Endodermal cell (in vitro differentiated cells): ENCODE measurements around the gene PFDN1. TPM values are rescaled to one million over a fixed set of nuclear protein-coding genes. Genes with fewer than 3 reads are reported as not detected.

Source experiments
- DNase-seq: peaks from one replicate; pipeline ENCODE4 v3.0.0-alpha.2; 2017
- H3K27ac ChIP-seq: 2 replicates; pipeline ENCODE4 v1.5.1; 2013; ENCODE audit warnings: mild to moderate bottlenecking, low read depth, low read length, moderate library complexity
- H3K27me3 ChIP-seq: 2 replicates; pipeline ENCODE4 v1.6.1; 2013; ENCODE audit warnings: mild to moderate bottlenecking, low read length, moderate library complexity; ENCODE audit not compliant: insufficient read depth, control insufficient read depth, poor library complexity, severe bottlenecking
- H3K36me3 ChIP-seq: 2 replicates; pipeline ENCODE4 v1.7.0; 2013; ENCODE audit warnings: mild to moderate bottlenecking, low read length, moderate library complexity; ENCODE audit not compliant: control insufficient read depth, insufficient read depth
- H3K4me1 ChIP-seq: one replicate; pipeline ENCODE4 v1.7.0; 2013; ENCODE audit warnings: low read length; ENCODE audit not compliant: control insufficient read depth, insufficient read depth
- H3K4me3 ChIP-seq: 2 replicates; pipeline ENCODE4 v1.5.1; 2013; ENCODE audit warnings: mild to moderate bottlenecking, low read length, moderate library complexity
- H3K9ac ChIP-seq: 2 replicates; pipeline ENCODE4 v1.6.1; 2013; ENCODE audit warnings: mild to moderate bottlenecking, low read length, moderate library complexity; ENCODE audit not compliant: poor library complexity, severe bottlenecking; ENCODE audit errors: extremely low read depth
- H3K9me3 ChIP-seq: 2 replicates; pipeline ENCODE4 v1.6.1; 2013; ENCODE audit warnings: mild to moderate bottlenecking, low read length, moderate library complexity; ENCODE audit not compliant: control insufficient read depth
- H3K27ac Mint-ChIP-seq: 2 replicates; pipeline ENCODE4 v1.8.0; 2020; ENCODE audit warnings: mixed read lengths
- H3K27me3 Mint-ChIP-seq: 2 replicates; pipeline ENCODE4 v1.8.0; 2021; ENCODE audit warnings: mild to moderate bottlenecking, mixed read lengths; ENCODE audit not compliant: insufficient read depth
- H3K36me3 Mint-ChIP-seq: 2 replicates; pipeline ENCODE4 v1.8.0; 2020; ENCODE audit warnings: low read depth, mixed read lengths
- H3K4me1 Mint-ChIP-seq: 2 replicates; pipeline ENCODE4 v1.8.0; 2020; ENCODE audit warnings: mixed read lengths
- H3K4me3 Mint-ChIP-seq: 2 replicates; pipeline ENCODE4 v1.8.0; 2020; ENCODE audit warnings: mild to moderate bottlenecking, moderate library complexity, mixed read lengths
- H3K9me3 Mint-ChIP-seq: 2 replicates; pipeline ENCODE4 v1.8.0; 2020; ENCODE audit warnings: mild to moderate bottlenecking, mixed read lengths
- WGBS, 2 experiments: methylation state at CpG; one replicate each; pipeline versions ENCODE4 v1.1.5 to v1.1.7; 2013; ENCODE audit warnings: missing lambda C conversion rate in 2 of 2, mixed read lengths in 1 of 2; ENCODE audit not compliant: insufficient coverage in 1 of 2, insufficient read length in 1 of 2; 5-methylcytosine and 5-hydroxymethylcytosine counted together
- total RNA-seq, 2 donors: library from RNA; stranded (reverse); fragmentation: NEBNext Ultra II Directional in 1 of 2; extraction: Animal tissue kit (Norgen Biotek cat#: 25700) in 1 of 2; gene quantifications; 2 replicates in 1 of 2; 3 replicates in 1 of 2; pipeline ENCODE4 v1.2.1, GENCODE V29; 2021
- TF ChIP-seq, protein P1 (sequence below): fragments of 200-600 bp; sonication (generic); conservative IDR thresholded peaks from 2 replicates; pipeline ENCODE4 v1.5.0; 2021; ENCODE audit warnings: antibody characterized with exemption, mild to moderate bottlenecking

PFDN1 gene
- total RNA-seq, 2 donors from 2014 or later, result 62.9 to 64.4 TPM

DNA sequence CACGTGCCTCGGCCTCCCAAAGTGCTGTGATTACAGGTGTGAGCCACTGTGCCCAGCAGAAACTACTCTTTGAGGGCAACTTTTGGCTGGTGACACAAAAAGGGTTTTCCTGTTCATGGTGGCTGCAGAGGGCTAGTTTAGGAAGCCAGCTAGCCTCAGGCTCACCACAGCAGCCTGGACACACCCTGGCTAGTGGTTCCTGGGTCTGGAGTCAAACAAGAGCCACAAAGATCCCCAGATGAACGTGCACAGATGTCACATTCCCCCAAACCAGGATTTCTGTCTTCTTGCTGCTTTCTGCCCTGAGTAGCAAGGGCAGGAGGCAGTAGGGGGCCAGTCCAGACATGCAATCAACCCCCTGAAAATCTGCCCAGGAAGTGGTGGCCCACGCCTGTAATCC lies 36.7 kb upstream of the PFDN1 start:
- no peak overlapping the region for H3K9ac ChIP-seq
- 94 to 100% methylated on average over 3 to 4 of the region's 4 CpGs for WGBS, 2 experiments
- H3K27ac ChIP-seq, result no peak overlapping the region
- no peaks in the 10 kb centered on the region for H3K27me3 ChIP-seq
- peaks cover 3% of the 10 kb centered on the region for H3K27me3 Mint-ChIP-seq
- no peak overlapping the region for H3K27ac Mint-ChIP-seq
- H3K36me3 ChIP-seq, result peaks cover 3% of the 10 kb centered on the region
- no peaks in the 10 kb centered on the region for H3K9me3 Mint-ChIP-seq
- TF ChIP-seq, protein P1, sequence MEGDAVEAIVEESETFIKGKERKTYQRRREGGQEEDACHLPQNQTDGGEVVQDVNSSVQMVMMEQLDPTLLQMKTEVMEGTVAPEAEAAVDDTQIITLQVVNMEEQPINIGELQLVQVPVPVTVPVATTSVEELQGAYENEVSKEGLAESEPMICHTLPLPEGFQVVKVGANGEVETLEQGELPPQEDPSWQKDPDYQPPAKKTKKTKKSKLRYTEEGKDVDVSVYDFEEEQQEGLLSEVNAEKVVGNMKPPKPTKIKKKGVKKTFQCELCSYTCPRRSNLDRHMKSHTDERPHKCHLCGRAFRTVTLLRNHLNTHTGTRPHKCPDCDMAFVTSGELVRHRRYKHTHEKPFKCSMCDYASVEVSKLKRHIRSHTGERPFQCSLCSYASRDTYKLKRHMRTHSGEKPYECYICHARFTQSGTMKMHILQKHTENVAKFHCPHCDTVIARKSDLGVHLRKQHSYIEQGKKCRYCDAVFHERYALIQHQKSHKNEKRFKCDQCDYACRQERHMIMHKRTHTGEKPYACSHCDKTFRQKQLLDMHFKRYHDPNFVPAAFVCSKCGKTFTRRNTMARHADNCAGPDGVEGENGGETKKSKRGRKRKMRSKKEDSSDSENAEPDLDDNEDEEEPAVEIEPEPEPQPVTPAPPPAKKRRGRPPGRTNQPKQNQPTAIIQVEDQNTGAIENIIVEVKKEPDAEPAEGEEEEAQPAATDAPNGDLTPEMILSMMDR, result no peak
- no peaks in the 10 kb centered on the region for H3K4me1 Mint-ChIP-seq
- no peak overlapping the region for H3K4me3 ChIP-seq
- H3K36me3 Mint-ChIP-seq, result no peaks in the 10 kb centered on the region
- no peak overlapping the region for H3K4me3 Mint-ChIP-seq
- DNase-seq, result no peak
- H3K9me3 ChIP-seq, result no peaks in the 10 kb centered on the region
- no peaks in the 10 kb centered on the region for H3K4me1 ChIP-seq

DNA sequence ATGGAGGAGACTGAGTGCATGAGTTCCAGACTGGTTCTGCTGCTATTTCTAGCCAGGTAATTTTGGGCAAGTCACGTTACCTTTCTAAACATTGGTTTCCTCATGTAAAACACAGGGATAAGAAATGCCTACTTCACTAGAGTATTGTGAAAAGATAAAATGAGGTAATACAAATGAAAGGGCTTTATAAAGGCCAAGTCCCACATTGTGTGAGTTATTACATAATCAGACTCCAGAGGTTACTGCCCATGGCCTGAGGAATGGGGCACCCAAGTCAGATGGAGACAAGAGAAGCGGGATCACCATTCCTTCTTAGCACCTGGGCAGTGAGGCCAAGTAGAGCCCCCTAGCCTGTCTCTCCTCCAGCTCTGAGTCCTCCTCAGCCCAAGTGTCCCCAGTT lies 36.0 kb upstream of the PFDN1 start:
- H3K9ac ChIP-seq, result no peak overlapping the region
- no peaks in the 10 kb centered on the region for H3K27me3 ChIP-seq
- no peaks in the 10 kb centered on the region for H3K9me3 ChIP-seq
- no peaks in the 10 kb centered on the region for H3K4me1 ChIP-seq
- 100% methylated on average over 1 to 2 of the region's 2 CpGs for WGBS, 2 experiments
- H3K4me3 Mint-ChIP-seq, result no peak overlapping the region
- H3K36me3 ChIP-seq, result peaks cover 3% of the 10 kb centered on the region
- H3K9me3 Mint-ChIP-seq, result no peaks in the 10 kb centered on the region
- no peak for DNase-seq
- no peaks in the 10 kb centered on the region for H3K4me1 Mint-ChIP-seq
- no peak overlapping the region for H3K27ac ChIP-seq
- no peak overlapping the region for H3K4me3 ChIP-seq
- TF ChIP-seq, protein P1, result no peak
- no peak overlapping the region for H3K27ac Mint-ChIP-seq
- H3K27me3 Mint-ChIP-seq, result no peaks in the 10 kb centered on the region
- peaks cover 2% of the 10 kb centered on the region for H3K36me3 Mint-ChIP-seq

DNA sequence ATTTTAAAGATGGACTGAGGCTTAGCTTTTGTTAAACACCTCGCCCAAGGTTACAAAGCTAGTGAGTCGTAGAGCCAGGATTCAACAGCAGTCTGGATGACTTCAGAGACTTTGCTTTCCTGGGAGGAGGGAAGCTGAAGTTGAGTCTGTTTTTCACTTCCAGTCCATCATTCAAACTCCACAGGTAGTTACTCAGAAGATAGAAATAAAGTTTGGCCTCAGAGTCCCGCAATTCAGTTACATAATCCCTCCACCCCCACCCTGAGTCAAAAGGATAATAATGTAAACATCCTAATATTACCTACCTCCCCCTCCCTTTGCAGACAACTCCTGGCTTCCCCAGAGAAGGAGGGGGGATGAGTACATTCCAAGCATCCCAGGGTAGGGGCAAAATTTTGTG lies 35.4 kb upstream of the PFDN1 start:
- no peak for DNase-seq
- no peaks in the 10 kb centered on the region for H3K9me3 Mint-ChIP-seq
- Histone ChIP-seq H3K27me3 (no peaks in the 10 kb centered on the region), H3K9me3 (no peaks in the 10 kb centered on the region), H3K4me3 (no peak overlapping the region), H3K4me1 (no peaks in the 10 kb centered on the region), H3K27ac (no peak overlapping the region), H3K36me3 (peaks cover 3% of the 10 kb centered on the region), H3K9ac (no peak overlapping the region)
- 60 to 88% methylated on average over 1 to 3 of the region's 3 CpGs for WGBS, 2 experiments
- no peak overlapping the region for H3K27ac Mint-ChIP-seq
- H3K27me3 Mint-ChIP-seq, result no peaks in the 10 kb centered on the region
- peaks cover 5% of the 10 kb centered on the region for H3K36me3 Mint-ChIP-seq
- TF ChIP-seq, protein P1, result no peak
- H3K4me1 Mint-ChIP-seq, result no peaks in the 10 kb centered on the region
- no peak overlapping the region for H3K4me3 Mint-ChIP-seq
